Measurements from ENCODE around the gene ELAVL2.

The ELAVL2 gene

DNA sequence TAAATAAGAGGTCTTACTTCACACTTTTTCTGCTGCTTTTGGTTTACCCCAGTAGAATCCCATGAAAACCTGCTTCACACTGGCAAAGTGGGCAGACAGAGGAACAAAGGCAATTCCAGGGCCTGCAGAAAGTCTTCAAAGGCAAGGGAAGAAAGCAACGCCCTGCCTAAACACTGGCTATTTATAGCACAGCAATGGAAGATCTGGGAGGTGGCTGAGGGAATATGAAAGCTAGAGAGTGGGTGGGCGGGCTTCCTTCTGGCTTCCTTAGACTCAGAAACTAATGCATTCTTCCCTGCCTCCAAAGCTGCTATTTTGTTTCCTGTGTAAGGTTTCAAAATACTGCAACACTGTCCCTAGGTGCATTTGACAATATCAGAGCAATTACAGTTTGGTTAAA lies 46.8 kb downstream of the ELAVL2 start:
- no peak overlapping the region for H3K27ac ChIP-seq
- TF ChIP-seq ZFX (IDR thresholded peaks at IDR 0.05) (no peak), CTCF (conservative IDR thresholded peaks at IDR 0.05) (no peak)

DNA sequence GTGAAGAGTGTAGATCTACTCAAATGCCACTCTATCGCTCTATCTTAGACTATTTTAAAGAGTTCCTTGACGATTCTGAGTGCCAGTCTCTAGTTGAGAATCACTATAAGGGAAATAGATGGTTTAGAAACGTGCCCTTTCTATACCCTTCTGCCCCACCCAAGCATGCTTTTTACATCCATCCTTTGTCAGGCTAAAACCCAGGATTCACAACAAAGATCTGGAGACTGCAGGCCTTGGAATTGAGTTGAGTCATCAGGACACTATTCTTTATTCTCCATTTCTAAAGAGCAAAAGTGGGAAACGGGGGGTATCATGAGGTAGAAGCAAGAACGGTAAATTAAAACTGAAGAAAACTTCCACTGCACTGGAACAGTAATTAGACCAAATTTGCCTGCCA lies 48.7 kb downstream of the ELAVL2 start:
- H3K27ac ChIP-seq = no peak overlapping the region
- TF ChIP-seq CTCF (conservative IDR thresholded peaks at IDR 0.05) (no peak), ZFX (IDR thresholded peaks at IDR 0.05) (no peak)

DNA sequence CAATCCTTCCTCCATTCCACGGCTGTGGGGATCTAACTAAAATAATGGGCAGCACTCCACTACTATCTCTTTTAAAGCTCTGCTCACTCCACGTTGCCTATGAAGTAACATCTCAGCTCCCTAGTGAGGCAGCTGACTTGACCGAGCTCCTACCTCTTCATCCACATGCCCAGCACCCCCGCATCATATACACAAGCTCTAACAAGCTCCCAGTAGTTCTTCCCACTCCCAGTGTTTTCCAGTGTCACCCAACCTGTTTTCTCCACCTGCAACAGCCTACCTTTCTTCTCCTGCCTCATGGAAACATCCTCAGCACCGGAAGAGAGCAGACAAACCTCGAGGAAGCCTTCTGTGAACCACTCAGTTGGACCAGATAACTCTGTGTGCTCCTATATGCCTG lies 50.5 kb downstream of the ELAVL2 start:
- no peak for TF ChIP-seq CTCF (conservative IDR thresholded peaks at IDR 0.05)
- TF ChIP-seq ZFX (IDR thresholded peaks at IDR 0.05) = no peak
- no peak overlapping the region for H3K27ac ChIP-seq

DNA sequence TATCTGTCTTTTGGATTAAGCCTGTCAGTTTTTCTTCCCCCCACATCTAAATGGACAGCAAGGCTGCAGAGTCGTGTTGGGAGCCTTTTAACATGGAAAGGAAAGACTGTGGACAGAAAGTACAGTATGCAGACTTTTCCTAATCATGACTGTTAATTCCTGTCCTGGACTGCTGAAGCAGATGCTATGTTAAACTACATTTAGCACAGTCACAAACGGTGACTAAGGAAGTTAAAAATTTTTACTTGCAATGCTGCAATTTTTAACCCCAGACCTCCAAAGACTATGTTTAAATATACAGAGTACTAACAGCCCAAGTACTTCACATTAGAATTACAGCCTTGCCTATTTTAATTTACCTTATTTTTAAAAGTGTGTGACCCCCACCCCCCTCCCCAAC lies 51.8 kb downstream of the ELAVL2 start:
- H3K27ac ChIP-seq = no peak overlapping the region
- TF ChIP-seq ZFX (IDR thresholded peaks at IDR 0.05) (no peak), CTCF (conservative IDR thresholded peaks at IDR 0.05) (no peak)

DNA sequence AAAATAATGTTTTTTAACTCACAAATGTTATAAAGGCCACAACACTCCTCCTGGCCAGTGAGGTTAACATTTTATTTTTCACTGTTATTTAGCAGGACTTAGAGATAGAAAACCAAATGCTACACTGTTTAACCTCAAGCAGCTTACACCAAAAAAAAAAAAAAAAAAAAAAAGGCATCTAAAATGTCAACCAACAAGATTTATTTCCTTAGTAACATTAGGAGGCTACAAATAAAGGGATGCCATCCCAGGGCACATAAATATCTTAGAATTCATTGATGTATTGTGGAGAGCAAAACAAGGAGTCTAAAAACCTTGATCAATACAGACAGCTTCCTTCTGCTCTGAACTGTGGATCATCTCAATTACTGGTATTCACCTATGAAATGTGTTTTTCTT lies 53.7 kb downstream of the ELAVL2 start:
- no peak for TF ChIP-seq ZFX (IDR thresholded peaks at IDR 0.05)
- no peak for TF ChIP-seq CTCF (conservative IDR thresholded peaks at IDR 0.05)
- H3K27ac ChIP-seq = no peak overlapping the region

- TF ChIP-seq CTCF (conservative IDR thresholded peaks at IDR 0.05) = no peak
- H3K27ac ChIP-seq = no peak overlapping the region
These were observed 54.2 kb downstream of the ELAVL2 start for GRCh38 chr9:23771746-23772384.

DNA sequence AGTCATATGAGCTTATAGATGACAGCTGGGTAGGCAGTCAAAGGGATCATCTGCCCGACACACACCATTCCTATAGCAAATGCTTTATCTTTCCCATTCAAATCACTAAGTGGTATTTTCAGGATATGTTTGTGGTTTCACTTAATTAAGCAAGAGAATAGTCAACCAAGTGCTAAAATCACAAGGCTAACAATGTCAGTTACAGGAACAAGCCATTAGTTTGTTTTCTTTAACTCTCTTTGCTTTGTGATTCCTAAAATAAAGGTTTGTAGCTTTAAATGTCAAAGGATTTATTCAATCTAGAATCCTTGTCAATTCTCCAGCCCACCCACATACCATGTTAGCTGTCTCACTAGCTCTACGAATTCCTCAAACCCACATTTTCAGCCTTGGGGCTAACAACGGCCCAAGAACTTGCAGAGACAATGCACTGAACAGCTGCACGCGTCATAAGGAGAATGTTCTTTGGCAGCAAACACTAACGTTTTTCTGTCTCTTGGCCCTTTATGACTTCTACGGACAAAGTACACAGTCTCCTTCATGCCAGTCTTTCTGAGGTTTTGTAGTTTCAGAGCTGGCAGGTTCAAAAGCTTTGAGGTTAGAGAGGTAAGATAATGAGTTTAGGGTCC lies 56.6 kb downstream of the ELAVL2 start:
- TF ChIP-seq ZFX (IDR thresholded peaks at IDR 0.05) = no peak
- no peak for TF ChIP-seq CTCF (conservative IDR thresholded peaks at IDR 0.05)
- H3K27ac ChIP-seq = no peak overlapping the region
